H9 (cell line): ENCODE measurements around the gene RRP15. TPM values are rescaled to one million over a fixed set of nuclear protein-coding genes. Genes with fewer than 3 reads are reported as not detected.

ENCODE experiments used
- DNase-seq: peaks from one replicate; pipeline ENCODE4 v3.0.0-alpha.2; 2017
- H2AFZ ChIP-seq: one replicate; pipeline ENCODE4 v1.6.1; 2013; ENCODE audit warnings: mild to moderate bottlenecking, low read length, control low read depth, moderate library complexity
- H2AK5ac ChIP-seq: 2 replicates; pipeline ENCODE4 v1.6.1; 2013; ENCODE audit warnings: low read length, control low read depth, mixed read lengths; ENCODE audit not compliant: insufficient read length
- H2BK120ac ChIP-seq: one replicate; pipeline ENCODE4 v1.6.1; 2013; ENCODE audit warnings: low read depth, mild to moderate bottlenecking, low read length, control low read depth, inconsistent platforms; ENCODE audit not compliant: poor library complexity, severe bottlenecking
- H2BK12ac ChIP-seq: 2 replicates; pipeline ENCODE4 v1.6.1; 2013; ENCODE audit warnings: low read length, control low read depth, mixed read lengths, low read depth; ENCODE audit not compliant: insufficient read length
- H2BK15ac ChIP-seq: 2 replicates; pipeline ENCODE4 v1.6.1; 2013; ENCODE audit warnings: low read depth, low read length, control low read depth
- H2BK20ac ChIP-seq: one replicate; pipeline ENCODE4 v1.6.1; 2013; ENCODE audit warnings: low read depth, mild to moderate bottlenecking, low read length, control low read depth, inconsistent platforms; ENCODE audit not compliant: poor library complexity, severe bottlenecking
- H2BK5ac ChIP-seq: 2 replicates; pipeline ENCODE4 v1.6.1; 2013; ENCODE audit warnings: low read length, control low read depth, mixed read lengths; ENCODE audit not compliant: insufficient read length
- H3K14ac ChIP-seq: 2 replicates; pipeline ENCODE4 v1.6.1; 2013; ENCODE audit warnings: low read length, control low read depth; ENCODE audit not compliant: insufficient read depth
- H3K18ac ChIP-seq: 2 replicates; pipeline ENCODE4 v1.6.1; 2013; ENCODE audit warnings: low read depth, mild to moderate bottlenecking, mixed read lengths, low read length, control low read depth; ENCODE audit not compliant: insufficient read length
- H3K23ac ChIP-seq: 2 replicates; pipeline ENCODE4 v1.6.1; 2013; ENCODE audit warnings: low read length, control low read depth, mixed read lengths, low read depth; ENCODE audit not compliant: insufficient read length
- H3K23me2 ChIP-seq: 2 replicates; pipeline ENCODE4 v1.6.1; 2013; ENCODE audit warnings: low read depth, mild to moderate bottlenecking, mixed read lengths, low read length, control low read depth; ENCODE audit not compliant: insufficient read length, poor library complexity, severe bottlenecking
- H3K27ac ChIP-seq: 2 replicates; pipeline ENCODE4 v1.5.1; 2013; ENCODE audit warnings: low read length, control low read depth, mixed read lengths, low read depth; ENCODE audit not compliant: insufficient read length
- H3K27me3 ChIP-seq: 2 replicates; pipeline ENCODE4 v1.6.1; 2013; ENCODE audit warnings: low read length, control low read depth, inconsistent platforms; ENCODE audit not compliant: insufficient read depth
- H3K4ac ChIP-seq: 2 replicates; pipeline ENCODE4 v1.6.1; 2013; ENCODE audit warnings: low read depth, mild to moderate bottlenecking, control low read depth, inconsistent platforms, low read length, moderate library complexity
- H3K4me1 ChIP-seq: 2 replicates; pipeline ENCODE4 v1.6.1; 2013; ENCODE audit warnings: low read length, control low read depth, inconsistent platforms; ENCODE audit not compliant: insufficient read depth
- H3K4me2 ChIP-seq: 2 replicates; pipeline ENCODE4 v1.6.1; 2013; ENCODE audit warnings: low read length, control low read depth, mixed read lengths; ENCODE audit not compliant: insufficient read length, insufficient read depth
- H3K56ac ChIP-seq: 2 replicates; pipeline ENCODE4 v1.6.1; 2013; ENCODE audit warnings: low read depth, mild to moderate bottlenecking, mixed read lengths, low read length, control low read depth; ENCODE audit not compliant: insufficient read length
- H3K79me1 ChIP-seq: 2 replicates; pipeline ENCODE4 v1.6.1; 2013; ENCODE audit warnings: low read depth, mild to moderate bottlenecking, moderate library complexity, low read length, control low read depth, inconsistent platforms; ENCODE audit not compliant: insufficient read depth, poor library complexity, severe bottlenecking
- H3K79me2 ChIP-seq: 2 replicates; pipeline ENCODE4 v1.6.1; 2013; ENCODE audit warnings: low read length, control low read depth, inconsistent platforms; ENCODE audit not compliant: insufficient read depth
- H3K9ac ChIP-seq: 2 replicates; pipeline ENCODE4 v1.6.1; 2013; ENCODE audit warnings: low read length, control low read depth, mixed read lengths; ENCODE audit not compliant: insufficient read length; ENCODE audit errors: extremely low read depth
- H3K9me3 ChIP-seq: one replicate; pipeline ENCODE4 v1.6.1; 2013; ENCODE audit warnings: low read depth, low read length, inconsistent platforms; ENCODE audit not compliant: control insufficient read depth
- H3T11ph ChIP-seq: one replicate; pipeline ENCODE4 v1.6.1; 2013; ENCODE audit warnings: mild to moderate bottlenecking, low read length, control low read depth, inconsistent platforms
- H4K20me1 ChIP-seq: one replicate; pipeline ENCODE4 v1.6.1; 2013; ENCODE audit not compliant: control insufficient read depth, insufficient read length, insufficient read depth
- H4K5ac ChIP-seq: 2 replicates; pipeline ENCODE4 v1.6.1; 2013; ENCODE audit warnings: low read depth, mild to moderate bottlenecking, mixed read lengths, low read length, control low read depth; ENCODE audit not compliant: insufficient read length
- H4K8ac ChIP-seq: replicated peaks from 2 replicates; pipeline ENCODE4 v1.6.1; 2013; ENCODE audit warnings: low read length, control low read depth, mixed read lengths, low read depth; ENCODE audit not compliant: insufficient read length
- H4K91ac ChIP-seq: 2 replicates; pipeline ENCODE4 v1.6.1; 2013; ENCODE audit warnings: low read depth, mild to moderate bottlenecking, moderate library complexity, mixed read lengths, low read length, control low read depth; ENCODE audit not compliant: insufficient read length
- H3K27ac Mint-ChIP-seq, 3 experiments: 2 replicates in 2 of 3; 3 replicates in 1 of 3; pipeline ENCODE4 v1.8.0; 2020 to 2021; ENCODE audit warnings: mixed read lengths in 3 of 3, mild to moderate bottlenecking in 1 of 3, moderate library complexity in 1 of 3
- H3K27me3 Mint-ChIP-seq: 2 replicates; pipeline ENCODE4 v1.8.0; 2021; ENCODE audit warnings: low read depth, mild to moderate bottlenecking, moderate library complexity, mixed read lengths
- H3K36me3 Mint-ChIP-seq, 3 experiments: 2 replicates in 2 of 3; 3 replicates in 1 of 3; pipeline ENCODE4 v1.8.0; 2020 to 2021; ENCODE audit warnings: low read depth in 3 of 3, mixed read lengths in 3 of 3; ENCODE audit not compliant: insufficient read depth in 1 of 3
- H3K4me1 Mint-ChIP-seq, 2 experiments: 2 replicates each; pipeline ENCODE4 v1.8.0; 2020; ENCODE audit warnings: mixed read lengths in 2 of 2
- H3K4me3 Mint-ChIP-seq, 2 experiments: 2 replicates in 1 of 2; 3 replicates in 1 of 2; pipeline ENCODE4 v1.8.0; 2020 to 2021; ENCODE audit warnings: mild to moderate bottlenecking in 2 of 2, mixed read lengths in 2 of 2, moderate library complexity in 1 of 2
- H3K9me3 Mint-ChIP-seq, 2 experiments: 2 replicates in 1 of 2; 3 replicates in 1 of 2; pipeline ENCODE4 v1.8.0; 2020; ENCODE audit warnings: mild to moderate bottlenecking in 2 of 2, mixed read lengths in 2 of 2, moderate library complexity in 1 of 2
- CTCF ChIP-seq: fragments of 200-600 bp; sonication (generic); conservative IDR thresholded peaks from 3 replicates; pipeline ENCODE4 v1.8.0; 2021; ENCODE audit warnings: antibody characterized with exemption, mild to moderate bottlenecking
- WGBS: extraction: QIAGEN DNeasy Blood & Tissue Kit; methylation state at CpG from one replicate; pipeline ENCODE4 v1.1.7; 2013; ENCODE audit warnings: missing lambda C conversion rate, low lambda C conversion rate, mixed read lengths; ENCODE audit not compliant: insufficient read length; ENCODE audit errors: extremely low coverage; 5-methylcytosine and 5-hydroxymethylcytosine counted together
- total RNA-seq: library from RNA; stranded (reverse); gene quantifications from 2 replicates; pipeline ENCODE4 v1.2.1, GENCODE V29; 2021

The RRP15 gene
- total RNA-seq, 1 experiment from 2014 or later = 48.7 TPM

GRCh38 chr1:218368686-218369085, 83.6 kb downstream of the RRP15 start:
- H3K79me2 ChIP-seq = no peaks in the 10 kb centered on the region
- Mint-ChIP-seq H3K27me3 (no peaks in the 10 kb centered on the region), H3K36me3 (no peaks in the 10 kb centered on the region), H3K27ac (no peak overlapping the region), H3K9me3 (no peaks in the 10 kb centered on the region), H3K4me1 (peaks cover 8% of the 10 kb centered on the region in 2 experiments), H3K4me3 (no peak overlapping the region)
- H2AK5ac ChIP-seq = no peak overlapping the region
- no peak overlapping the region for H3K4ac ChIP-seq
- H2BK15ac ChIP-seq = no peak overlapping the region
- no CpG with 5 or more reads among the region's 7 CpGs for WGBS
- no peak overlapping the region for H2BK12ac ChIP-seq
- H3K27me3 ChIP-seq = no peaks in the 10 kb centered on the region
- H2AFZ ChIP-seq = no peak overlapping the region
- no peaks in the 10 kb centered on the region for H4K20me1 ChIP-seq
- H3K9me3 ChIP-seq = no peaks in the 10 kb centered on the region
- no peak overlapping the region for H4K5ac ChIP-seq
- no peak overlapping the region for H3T11ph ChIP-seq
- DNase-seq = no peak
- no peak overlapping the region for H4K8ac ChIP-seq
- H3K23me2 ChIP-seq = no peaks in the 10 kb centered on the region
- no peak overlapping the region for H2BK120ac ChIP-seq
- no peak overlapping the region for H2BK20ac ChIP-seq
- H3K23ac ChIP-seq = no peak overlapping the region
- no peak overlapping the region for H2BK5ac ChIP-seq
- no peak overlapping the region for H3K56ac ChIP-seq
- no peak for TF ChIP-seq CTCF
- H3K9ac ChIP-seq = no peak overlapping the region
- H3K27ac ChIP-seq = no peak overlapping the region
- H3K14ac ChIP-seq = no peak overlapping the region
- H3K4me1 ChIP-seq = no peaks in the 10 kb centered on the region
- no peak overlapping the region for H4K91ac ChIP-seq
- no peak overlapping the region for H3K18ac ChIP-seq
- H3K4me2 ChIP-seq = no peak overlapping the region
- no peaks in the 10 kb centered on the region for H3K79me1 ChIP-seq
